ENCODE results near the gene NTNG1. TPM values are rescaled to one million over a fixed set of nuclear protein-coding genes. Genes with fewer than 3 reads are reported as not detected.

The NTNG1 gene
- total and polyA plus RNA-seq, 8 donors, result 5.7 to 28.0 (median 22.3) TPM

GRCh38 chr1:107432108-107432507, 291.3 kb downstream of the NTNG1 start:
- no peaks in the 10 kb centered on the region for H3K9me3 ChIP-seq
- TF ChIP-seq CTCF (IDR thresholded peaks at IDR 0.05), result no peak
- H3K36me3 ChIP-seq, result no peaks in the 10 kb centered on the region
- no peak for ATAC-seq
- H3K4me3 ChIP-seq, result no peak overlapping the region
- DNase-seq, result no peak
- intact Hi-C loops (cut with DNase I), result no loop called here
- peaks cover 0 to 6% of the 10 kb centered on the region in 2 donors for H3K27me3 ChIP-seq
- no peak overlapping the region for H3K27ac ChIP-seq
- H3K4me1 ChIP-seq, result no peaks in the 10 kb centered on the region

GRCh38 chr1:107433068-107433467, 292.2 kb downstream of the NTNG1 start:
- TF ChIP-seq CTCF (IDR thresholded peaks at IDR 0.05), result no peak
- Histone ChIP-seq H3K27ac (no peak overlapping the region), H3K27me3 (peaks cover 0 to 6% of the 10 kb centered on the region in 2 donors), H3K36me3 (no peaks in the 10 kb centered on the region), H3K4me3 (no peak overlapping the region), H3K9me3 (no peaks in the 10 kb centered on the region), H3K4me1 (no peaks in the 10 kb centered on the region)
- ATAC-seq (no peak), DNase-seq (no peak)
- intact Hi-C loops (cut with DNase I), result no loop called here

DNA sequence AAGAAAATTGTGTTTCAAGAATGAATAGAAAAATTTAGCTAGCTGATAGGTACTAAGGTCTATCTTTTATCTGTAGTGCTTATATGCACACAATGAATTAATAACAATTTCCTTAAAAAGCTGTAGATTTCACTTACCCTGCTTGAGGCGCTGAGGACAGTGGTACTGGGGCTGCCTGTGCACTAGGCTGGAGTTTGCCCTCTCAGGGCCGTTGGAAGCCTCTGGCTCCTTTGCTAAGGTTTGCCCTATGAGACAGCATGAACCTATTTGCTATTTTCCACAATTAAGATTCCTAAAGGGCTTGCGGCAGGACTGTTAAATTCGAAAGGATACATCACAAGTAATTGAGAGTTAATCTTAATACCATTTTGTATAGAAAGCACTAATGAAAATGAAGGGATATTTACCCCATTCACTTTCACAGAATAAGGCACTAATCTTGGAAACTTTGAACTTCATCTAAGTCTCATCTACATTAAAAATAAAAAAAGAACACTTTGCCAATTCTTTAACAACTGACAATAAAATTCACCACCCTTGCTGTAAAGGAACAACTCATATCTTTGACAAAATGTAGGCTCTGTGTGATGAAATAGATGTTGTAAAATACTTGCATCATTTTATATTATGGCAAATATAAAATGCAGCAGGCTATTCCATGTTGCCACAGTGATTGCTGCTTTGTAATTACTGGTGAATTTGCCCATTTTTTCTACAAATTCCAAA, 293.0 kb downstream of the NTNG1 start:
- no peaks in the 10 kb centered on the region for H3K36me3 ChIP-seq
- no peak overlapping the region for H3K27ac ChIP-seq
- no peaks in the 10 kb centered on the region for H3K9me3 ChIP-seq
- DNase-seq (no peak), ATAC-seq (no peak)
- intact Hi-C loops (cut with DNase I), result no loop called here
- H3K4me3 ChIP-seq, result no peak overlapping the region
- TF ChIP-seq CTCF (IDR thresholded peaks at IDR 0.05), result no peak
- no peaks in the 10 kb centered on the region for H3K4me1 ChIP-seq
- peaks cover 0 to 6% of the 10 kb centered on the region in 2 donors for H3K27me3 ChIP-seq

GRCh38 chr1:107434361-107434693, 293.5 kb downstream of the NTNG1 start:
- intact Hi-C loops (cut with DNase I), result no loop called here

More at GRCh38 chr1:107434361-107434693, 293.5 kb downstream of the NTNG1 start:
- ATAC-seq (no peak), DNase-seq (no peak)
- Histone ChIP-seq H3K27ac (no peak overlapping the region), H3K36me3 (no peaks in the 10 kb centered on the region), H3K27me3 (peaks cover 0 to 6% of the 10 kb centered on the region in 2 donors), H3K4me1 (no peaks in the 10 kb centered on the region), H3K9me3 (no peaks in the 10 kb centered on the region), H3K4me3 (no peak overlapping the region)
- no peak for TF ChIP-seq CTCF (IDR thresholded peaks at IDR 0.05)
